ENCODE results near the gene PPP1CB.

The PPP1CB gene

GRCh38 chr2:28745876-28746275 is 5.8 kb upstream of the PPP1CB start:
- DNase-seq, result no peak

GRCh38 chr2:28746429-28747111 is 5.1 kb upstream of the PPP1CB start:
- no peak for DNase-seq

- DNase-seq, result no peak
Observed at GRCh38 chr2:28747714-28748113, 3.9 kb upstream of the PPP1CB start.

GRCh38 chr2:28748176-28748575 is 3.5 kb upstream of the PPP1CB start:
- no peak for DNase-seq

GRCh38 chr2:28748941-28749340 is 2.7 kb upstream of the PPP1CB start:
- DNase-seq, result no peak

- no peak for DNase-seq
Observed at GRCh38 chr2:28749526-28749925, 2.1 kb upstream of the PPP1CB start.

GRCh38 chr2:28750316-28751251 is 1.0 kb upstream of the PPP1CB start:
- DNase-seq, result peak; percentile 22

GRCh38 chr2:28751956-28752630 is 463 bp downstream of the PPP1CB start:
- DNase-seq, result peak; percentile 19

- peak; percentile 23 for DNase-seq
Observed at GRCh38 chr2:28752631-28753376, 1.2 kb downstream of the PPP1CB start.

GRCh38 chr2:28754321-28754720 is 2.7 kb downstream of the PPP1CB start:
- DNase-seq, result no peak

- DNase-seq, result no peak
Observed at GRCh38 chr2:28755421-28755820, 3.8 kb downstream of the PPP1CB start.

GRCh38 chr2:28758459-28758858 is 6.8 kb downstream of the PPP1CB start:
- DNase-seq, result no peak

GRCh38 chr2:28761420-28761819 is 9.8 kb downstream of the PPP1CB start:
- no peak for DNase-seq

GRCh38 chr2:28764909-28765711 is 13.5 kb downstream of the PPP1CB start:
- DNase-seq, result no peak

GRCh38 chr2:28766070-28766469 is 14.4 kb downstream of the PPP1CB start:
- no peak for DNase-seq

GRCh38 chr2:28767337-28767736 is 15.7 kb downstream of the PPP1CB start:
- DNase-seq, result no peak

- DNase-seq, result no peak
Observed at GRCh38 chr2:28768422-28768821, 16.8 kb downstream of the PPP1CB start.

GRCh38 chr2:28768952-28769351 is 17.3 kb downstream of the PPP1CB start:
- no peak for DNase-seq

GRCh38 chr2:28772351-28772750 is 20.7 kb downstream of the PPP1CB start:
- no peak for DNase-seq

- DNase-seq, result no peak
Observed at GRCh38 chr2:28776471-28776870, 24.8 kb downstream of the PPP1CB start.

GRCh38 chr2:28778392-28778791 is 26.8 kb downstream of the PPP1CB start:
- DNase-seq, result no peak

GRCh38 chr2:28779001-28779400 is 27.4 kb downstream of the PPP1CB start:
- no peak for DNase-seq

All from NCI-H1105 treated with DMSO at 0.1 percent for 48 hours (cell line).